HAP-1 (cell line): ENCODE measurements around the gene ABCC3.

Source experiments
- DNase-seq, 2 experiments: peaks; one replicate each; pipeline ENCODE4 v3.0.0-alpha.2; 2016 to 2020; ENCODE audit warnings: low spot score in 2 of 2
- H3K27me3 ChIP-seq: fragments of 250-450 bp; sonication (Bioruptor Pico); 2 replicates; pipeline ENCODE4 v1.5.1; 2020; ENCODE audit warnings: low read depth, mild to moderate bottlenecking, moderate library complexity
- H3K36me3 ChIP-seq: fragments of 250-450 bp; sonication (Bioruptor Pico); replicated peaks from 2 replicates; pipeline ENCODE4 v1.5.1; 2020; ENCODE audit warnings: mild to moderate bottlenecking
- H3K4me1 ChIP-seq: fragments of 250-450 bp; sonication (Bioruptor Pico); 2 replicates; pipeline ENCODE4 v1.5.1; 2020; ENCODE audit warnings: mild to moderate bottlenecking
- H3K4me3 ChIP-seq: fragments of 250-450 bp; sonication (Bioruptor Pico); 2 replicates; pipeline ENCODE4 v1.5.1; 2020; ENCODE audit warnings: mild to moderate bottlenecking, moderate library complexity
- H3K9me3 ChIP-seq: fragments of 250-450 bp; sonication (Bioruptor Pico); 2 replicates; pipeline ENCODE4 v1.5.1; 2020; ENCODE audit warnings: mild to moderate bottlenecking, moderate library complexity
- in situ Hi-C: fragments of 300-500 bp; cut with MboI; formaldehyde crosslinking; loops from 3 replicates; pipeline ENCODE4 v1.14.3; 2020; ENCODE audit warnings: low sequenced_read_pairs, inconsistent platforms, mixed read lengths

ABCC3 gene

GRCh38 chr17:50728112-50728429, 93.4 kb downstream of the ABCC3 start:
- Histone ChIP-seq H3K27me3 (no peaks in the 10 kb centered on the region), H3K4me3 (no peak overlapping the region), H3K36me3 (peaks cover 8% of the 10 kb centered on the region), H3K9me3 (no peaks in the 10 kb centered on the region), H3K4me1 (peaks cover 13% of the 10 kb centered on the region)
- DNase-seq: no peak
- in situ Hi-C loops: no loop called here

GRCh38 chr17:50728881-50729765, 94.4 kb downstream of the ABCC3 start:
- Histone ChIP-seq H3K4me3 (no peak overlapping the region), H3K27me3 (no peaks in the 10 kb centered on the region), H3K36me3 (peaks cover 8% of the 10 kb centered on the region), H3K4me1 (peaks cover 10% of the 10 kb centered on the region; the same call in 1 of the 2 replicates), H3K9me3 (no peaks in the 10 kb centered on the region)
- in situ Hi-C loops: no loop called here
- DNase-seq: no peak

GRCh38 chr17:50731575-50732460, 97.1 kb downstream of the ABCC3 start:
- H3K9me3 ChIP-seq: no peaks in the 10 kb centered on the region
- H3K4me1 ChIP-seq: no peaks in the 10 kb centered on the region; the same call in 1 of the 2 replicates
- H3K27me3 ChIP-seq: no peaks in the 10 kb centered on the region
- in situ Hi-C loops: no loop called here
- no peak for DNase-seq
- H3K36me3 ChIP-seq: peaks cover 13% of the 10 kb centered on the region
- no peak overlapping the region for H3K4me3 ChIP-seq

- no peaks in the 10 kb centered on the region for H3K9me3 ChIP-seq
- in situ Hi-C loops: no loop called here
- no peaks in the 10 kb centered on the region; the same call in 1 of the 2 replicates for H3K4me1 ChIP-seq
- no peaks in the 10 kb centered on the region for H3K27me3 ChIP-seq
- no peak for DNase-seq
- no peak overlapping the region for H3K4me3 ChIP-seq
- H3K36me3 ChIP-seq: peaks cover 43% of the 10 kb centered on the region
These were observed 100.6 kb downstream of the ABCC3 start for GRCh38 chr17:50735287-50735686.

- Histone ChIP-seq H3K9me3 (no peaks in the 10 kb centered on the region), H3K27me3 (no peaks in the 10 kb centered on the region), H3K36me3 (peaks cover 63% of the 10 kb centered on the region), H3K4me1 (no peaks in the 10 kb centered on the region; the same call in 1 of the 2 replicates), H3K4me3 (no peak overlapping the region)
- in situ Hi-C loops: no loop called here
- no peak for DNase-seq
These were observed 102.5 kb downstream of the ABCC3 start for GRCh38 chr17:50737118-50737698.

- Histone ChIP-seq H3K9me3 (no peaks in the 10 kb centered on the region), H3K27me3 (no peaks in the 10 kb centered on the region), H3K4me1 (no peaks in the 10 kb centered on the region; the same call in 1 of the 2 replicates), H3K36me3 (peaks cover 82% of the 10 kb centered on the region), H3K4me3 (no peak overlapping the region)
- in situ Hi-C loops: no loop called here
- DNase-seq: no peak
These were observed 104.4 kb downstream of the ABCC3 start for GRCh38 chr17:50739098-50739497.
